Smooth muscle cell (in vitro differentiated cells): ENCODE measurements around the gene SCG5. TPM values are rescaled to one million over a fixed set of nuclear protein-coding genes. Genes with fewer than 3 reads are reported as not detected.

ENCODE experiments used
- DNase-seq: peaks from one replicate; lab custom pipeline; 2025; ENCODE audit not compliant: unreplicated experiment; lab: John Stamatoyannopoulos, UW
- H2AFZ ChIP-seq: fragments of 200-600 bp; sonication (generic); 2 replicates; pipeline ENCODE4 v1.6.0; 2016; ENCODE audit warnings: antibody characterized with exemption, low read depth, mild to moderate bottlenecking
- H3F3A ChIP-seq: fragments of 200-600 bp; sonication (generic); 2 replicates; pipeline ENCODE4 v1.6.0; 2017; ENCODE audit warnings: antibody characterized with exemption, low read depth
- H3K27ac ChIP-seq: fragments of 200-600 bp; sonication (generic); 2 replicates; pipeline ENCODE4 v1.5.1; 2016; ENCODE audit warnings: low read depth, mild to moderate bottlenecking
- H3K27me3 ChIP-seq: fragments of 200-600 bp; sonication (generic); 2 replicates; pipeline ENCODE4 v1.6.1; 2016; ENCODE audit warnings: low read depth, mild to moderate bottlenecking
- H3K36me3 ChIP-seq: fragments of 200-600 bp; sonication (generic); 2 replicates; pipeline ENCODE4 v1.5.1; 2016; ENCODE audit warnings: low read depth
- H3K4me1 ChIP-seq: fragments of 200-600 bp; sonication (generic); 2 replicates; pipeline ENCODE4 v1.5.1; 2016; ENCODE audit warnings: low read depth
- H3K4me2 ChIP-seq: fragments of 200-600 bp; sonication (generic); 2 replicates; pipeline ENCODE4 v1.6.0; 2016; ENCODE audit warnings: mild to moderate bottlenecking
- H3K4me3 ChIP-seq: fragments of 200-600 bp; sonication (generic); 2 replicates; pipeline ENCODE4 v1.5.1; 2016; ENCODE audit warnings: mild to moderate bottlenecking
- H3K79me2 ChIP-seq: fragments of 200-600 bp; sonication (generic); 2 replicates; pipeline ENCODE4 v1.6.0; 2016; ENCODE audit warnings: low read depth, mild to moderate bottlenecking
- H3K9ac ChIP-seq: fragments of 200-600 bp; sonication (generic); 2 replicates; pipeline ENCODE4 v1.6.0; 2016; ENCODE audit warnings: low read depth
- H3K9me3 ChIP-seq: fragments of 200-600 bp; sonication (generic); replicated peaks from 2 replicates; pipeline ENCODE4 v1.5.1; 2016; ENCODE audit warnings: low read depth
- H4K20me1 ChIP-seq: fragments of 200-600 bp; sonication (generic); 2 replicates; pipeline ENCODE4 v1.6.0; 2016; ENCODE audit warnings: low read depth
- WGBS: methylation state at CpG from one replicate; pipeline ENCODE4 v1.1.7; 2016; ENCODE audit warnings: low lambda C conversion rate; 5-methylcytosine and 5-hydroxymethylcytosine counted together
- polyA plus RNA-seq: library from polyadenylated mRNA; unstranded; fragments of >200 nt; fragmentation: Nextera tagmentation; extraction: Ambion mirVana; gene quantifications from 2 replicates; pipeline ENCODE4 v1.2.1, GENCODE V29; 2016
- total RNA-seq: library from RNA; depleted of rRNA; stranded (reverse); fragments of >200 nt; gene quantifications from 2 replicates; pipeline ENCODE4 v1.2.3, GENCODE V29; 2014
- TF ChIP-seq, protein P1 (sequence below): fragments of 200-600 bp; sonication (generic); IDR thresholded peaks from 2 replicates; pipeline ENCODE4 v1.5.1; 2017; ENCODE audit warnings: borderline replicate concordance, mild to moderate bottlenecking, antibody characterized with exemption; ENCODE audit not compliant: insufficient read depth, poor library complexity, severe bottlenecking

The SCG5 gene
- total and polyA plus RNA-seq, 2 experiments from 2014 or later, result 34.7 to 37.2 TPM

DNA sequence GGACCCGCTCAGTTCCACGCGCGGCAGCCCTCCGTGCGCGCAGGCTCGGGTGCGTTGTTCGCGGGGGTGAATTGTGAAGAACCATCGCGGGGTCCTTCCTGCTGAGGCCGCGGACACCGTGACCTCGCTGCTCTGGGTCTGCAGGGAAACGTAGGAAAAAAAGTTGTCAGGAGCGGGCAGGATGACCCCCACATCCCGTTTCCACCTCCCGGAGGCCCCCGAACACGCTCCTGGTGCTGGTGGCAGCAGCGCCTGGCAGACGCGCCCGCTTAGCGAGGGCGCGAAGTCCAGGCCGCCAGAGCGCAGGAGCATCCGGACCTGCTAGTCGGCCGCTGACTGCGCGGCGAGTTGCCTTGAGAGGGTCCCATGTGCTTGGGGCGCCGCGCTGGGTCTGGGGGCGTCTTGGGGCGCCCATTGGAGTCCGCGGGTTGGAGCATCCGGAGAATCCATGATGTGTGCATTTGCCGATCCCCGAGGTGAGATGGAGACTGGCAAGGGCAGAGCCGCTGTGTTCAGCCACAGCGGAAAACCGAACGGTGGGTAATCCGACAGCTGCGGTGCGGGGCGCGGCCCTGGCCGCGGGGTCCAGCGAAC is 76.8 kb downstream of the SCG5 start:
- under 1% methylated on average over 58 of the region's 60 CpGs for WGBS
- no peaks in the 10 kb centered on the region for H3K9me3 ChIP-seq
- peak overlapping the region; percentile 90 for H3K4me2 ChIP-seq
- no peaks in the 10 kb centered on the region for H3F3A ChIP-seq
- H4K20me1 ChIP-seq, result peaks cover 16% of the 10 kb centered on the region
- H3K36me3 ChIP-seq, result no peaks in the 10 kb centered on the region
- TF ChIP-seq, protein P1, sequence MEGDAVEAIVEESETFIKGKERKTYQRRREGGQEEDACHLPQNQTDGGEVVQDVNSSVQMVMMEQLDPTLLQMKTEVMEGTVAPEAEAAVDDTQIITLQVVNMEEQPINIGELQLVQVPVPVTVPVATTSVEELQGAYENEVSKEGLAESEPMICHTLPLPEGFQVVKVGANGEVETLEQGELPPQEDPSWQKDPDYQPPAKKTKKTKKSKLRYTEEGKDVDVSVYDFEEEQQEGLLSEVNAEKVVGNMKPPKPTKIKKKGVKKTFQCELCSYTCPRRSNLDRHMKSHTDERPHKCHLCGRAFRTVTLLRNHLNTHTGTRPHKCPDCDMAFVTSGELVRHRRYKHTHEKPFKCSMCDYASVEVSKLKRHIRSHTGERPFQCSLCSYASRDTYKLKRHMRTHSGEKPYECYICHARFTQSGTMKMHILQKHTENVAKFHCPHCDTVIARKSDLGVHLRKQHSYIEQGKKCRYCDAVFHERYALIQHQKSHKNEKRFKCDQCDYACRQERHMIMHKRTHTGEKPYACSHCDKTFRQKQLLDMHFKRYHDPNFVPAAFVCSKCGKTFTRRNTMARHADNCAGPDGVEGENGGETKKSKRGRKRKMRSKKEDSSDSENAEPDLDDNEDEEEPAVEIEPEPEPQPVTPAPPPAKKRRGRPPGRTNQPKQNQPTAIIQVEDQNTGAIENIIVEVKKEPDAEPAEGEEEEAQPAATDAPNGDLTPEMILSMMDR, result no peak
- peak overlapping the region; percentile 56 for H2AFZ ChIP-seq
- H3K79me2 ChIP-seq, result peaks cover 17% of the 10 kb centered on the region
- no peak overlapping the region for H3K27ac ChIP-seq
- H3K9ac ChIP-seq, result peak overlapping the region; percentile 77
- H3K27me3 ChIP-seq, result peaks cover 69% of the 10 kb centered on the region
- no peak for DNase-seq
- peaks cover 19% of the 10 kb centered on the region for H3K4me1 ChIP-seq
- peak overlapping the region; percentile 58 for H3K4me3 ChIP-seq

DNA sequence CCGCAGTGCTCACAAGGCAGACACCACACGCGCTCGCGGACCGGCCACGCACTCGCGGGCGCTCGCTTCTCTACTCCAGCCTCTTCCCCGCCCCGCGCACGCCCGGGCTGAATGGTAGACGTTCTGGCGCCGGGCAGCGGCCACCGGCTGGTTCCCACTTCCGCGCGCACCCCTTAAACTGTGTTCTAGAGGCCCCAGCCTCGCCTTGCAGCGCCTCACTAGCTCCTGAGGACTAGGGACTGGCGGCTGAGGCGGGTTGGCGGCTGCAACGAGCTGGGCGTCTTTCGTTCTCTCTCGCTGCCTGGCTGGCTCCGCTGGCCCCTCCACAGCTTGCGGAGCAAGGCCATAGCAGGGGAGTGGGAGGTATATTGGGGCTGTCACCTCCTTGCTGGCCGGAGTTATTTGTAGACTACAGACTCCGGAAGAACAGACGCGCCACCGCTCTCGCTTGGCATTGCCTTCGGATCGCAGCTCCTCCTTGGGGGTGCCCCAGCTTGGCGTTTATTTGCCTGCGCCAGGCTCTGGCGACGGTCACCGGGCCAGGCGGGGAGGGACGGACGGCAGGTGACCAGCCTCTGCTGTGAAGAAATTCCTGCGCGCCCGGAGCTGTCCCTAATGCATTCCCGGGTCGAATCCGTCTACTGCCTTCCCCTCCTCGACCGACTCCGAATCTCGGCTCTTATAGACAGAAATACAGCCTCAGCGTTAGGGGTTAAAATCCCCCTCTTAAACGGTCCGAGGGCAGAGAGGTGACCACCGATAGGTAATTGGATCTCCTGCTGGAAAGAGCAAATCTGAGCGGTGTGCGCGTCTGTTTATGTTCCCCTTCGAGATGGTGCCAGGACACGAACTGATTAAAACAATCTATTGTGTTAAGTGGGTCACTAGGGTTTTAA is 77.6 kb downstream of the SCG5 start:
- Histone ChIP-seq H3K4me3 (peak overlapping the region; percentile 58), H3K27me3 (peaks cover 69% of the 10 kb centered on the region), H4K20me1 (peaks cover 16% of the 10 kb centered on the region), H3K9me3 (no peaks in the 10 kb centered on the region), H3K9ac (peak overlapping the region; percentile 77), H3K27ac (peak overlapping the region; percentile 23), H3K4me2 (peak overlapping the region; percentile 90), H3K36me3 (no peaks in the 10 kb centered on the region), H2AFZ (peak overlapping the region; percentile 56), H3F3A (no peaks in the 10 kb centered on the region), H3K4me1 (peaks cover 19% of the 10 kb centered on the region), H3K79me2 (peaks cover 17% of the 10 kb centered on the region)
- TF ChIP-seq, protein P1, result no peak
- WGBS, result 3% methylated on average over 70 of the region's 70 CpGs
- DNase-seq, result no peak

DNA sequence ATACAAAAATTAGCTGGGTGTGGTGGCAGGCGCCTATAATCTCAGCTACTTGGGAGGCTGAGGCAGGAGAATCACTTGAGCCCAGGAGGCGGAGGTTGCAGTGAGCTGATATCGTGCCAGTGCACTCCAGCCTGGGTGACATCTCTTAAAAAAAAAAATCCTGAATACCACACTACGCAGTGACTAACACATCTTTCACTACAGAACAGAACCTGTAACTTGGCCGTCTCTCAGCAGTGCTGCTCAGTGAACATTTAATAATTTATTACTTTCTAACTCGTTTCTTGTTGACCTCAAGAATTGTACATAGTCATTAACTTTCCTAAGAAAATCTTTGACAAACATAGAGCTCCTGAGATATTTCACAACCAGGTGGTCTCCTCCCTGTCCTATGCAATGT is 80.1 kb downstream of the SCG5 start:
- Histone ChIP-seq H3K9me3 (no peaks in the 10 kb centered on the region), H3K27ac (peak overlapping the region; percentile 30), H3K27me3 (peaks cover 46% of the 10 kb centered on the region), H3K36me3 (no peaks in the 10 kb centered on the region), H2AFZ (no peak overlapping the region), H3K9ac (no peak overlapping the region), H3K79me2 (peaks cover 17% of the 10 kb centered on the region), H3K4me2 (no peak overlapping the region), H3K4me3 (no peak overlapping the region), H4K20me1 (peaks cover 16% of the 10 kb centered on the region), H3K4me1 (peaks cover 19% of the 10 kb centered on the region), H3F3A (no peaks in the 10 kb centered on the region)
- 81% methylated on average over 6 of the region's 6 CpGs for WGBS
- DNase-seq, result no peak
- TF ChIP-seq, protein P1, result no peak
